Measurements from ENCODE around the gene GRAP. TPM values are rescaled to one million over a fixed set of nuclear protein-coding genes. Genes with fewer than 3 reads are reported as not detected.
"Not testable (repeated sequence)": the region's sequence is repeated elsewhere in the genome, so short reads cannot be mapped to it uniquely, and the experiment has no call there.

The GRAP gene
- total RNA-seq, 1 donor from 2014 or later, result 2.1 TPM

DNA sequence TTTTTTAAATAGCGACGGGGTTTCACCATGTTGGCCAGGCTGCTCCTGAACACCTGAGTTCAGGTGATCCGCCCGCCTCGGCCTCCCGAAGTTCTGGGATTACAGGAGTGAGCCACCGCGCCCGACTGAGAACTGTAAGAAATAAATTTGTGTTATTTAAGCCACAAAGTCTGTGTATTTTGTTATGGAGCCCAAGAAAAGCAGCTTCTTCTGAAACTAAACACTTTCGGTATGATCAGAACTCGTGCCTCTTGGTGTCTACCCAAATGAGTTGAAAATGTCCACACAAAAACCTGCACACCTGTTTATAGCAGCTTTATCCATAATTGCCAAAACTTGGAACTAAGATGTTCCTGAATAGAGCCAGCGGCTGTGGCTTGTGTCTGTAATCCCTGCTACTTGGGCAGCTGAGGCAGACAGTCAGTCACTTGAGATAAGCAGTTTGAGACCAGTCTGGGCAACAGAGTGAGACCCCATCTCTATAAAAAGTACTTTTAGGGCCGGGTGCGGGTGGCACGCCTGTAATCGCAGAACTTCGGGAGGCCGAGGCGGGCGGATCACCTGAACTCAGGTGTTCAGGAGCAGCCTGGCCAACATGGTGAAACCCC lies 16.1 kb upstream of the GRAP start:
- H3K27ac Mint-ChIP-seq (ENCODE audit: unreplicated experiment); H3K4me3 Mint-ChIP-seq; H3K36me3 Mint-ChIP-seq (ENCODE audit: low read depth); H3K27me3 Mint-ChIP-seq (ENCODE audit: low read depth); H3K4me1 Mint-ChIP-seq; H3K9me3 Mint-ChIP-seq; DNase-seq (ENCODE audit: low read depth, low spot score): not testable (repeated sequence)

DNA sequence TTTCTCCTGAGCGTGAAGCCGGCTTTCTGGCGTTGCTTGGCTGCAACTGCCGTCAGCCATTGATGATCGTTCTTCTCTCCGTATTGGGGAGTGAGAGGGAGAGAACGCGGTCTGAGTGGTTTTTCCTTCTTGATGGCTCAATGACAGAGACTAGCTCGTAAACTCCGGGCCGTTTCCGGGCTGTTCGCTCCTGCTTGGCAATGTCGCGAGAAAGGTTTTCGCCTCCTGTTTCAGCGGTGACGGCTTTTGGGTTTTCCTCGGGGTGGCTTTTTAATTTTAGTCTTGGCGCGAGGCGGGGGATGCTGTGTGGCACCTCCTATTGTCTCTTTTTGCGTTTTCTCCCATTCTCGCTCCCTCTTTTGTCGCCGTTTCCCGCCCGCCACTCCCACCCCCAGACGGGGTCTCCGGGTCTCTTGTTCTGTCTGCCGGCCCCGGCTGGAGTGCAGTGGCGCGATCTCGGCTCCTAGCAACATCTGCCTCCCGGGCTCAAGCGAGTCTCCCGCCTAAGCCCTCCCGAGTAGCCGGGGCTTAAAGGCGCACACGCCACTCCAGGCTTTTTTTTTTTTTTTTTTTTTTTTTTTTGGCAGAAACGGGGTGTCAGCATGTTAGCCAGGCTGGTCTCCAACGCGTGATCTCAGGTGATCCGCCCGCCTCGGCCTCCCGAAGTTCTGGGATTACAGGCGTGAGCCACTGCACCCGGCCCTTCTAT lies 15.4 kb upstream of the GRAP start:
- H3K36me3 Mint-ChIP-seq (ENCODE audit: low read depth); H3K4me1 Mint-ChIP-seq; H3K4me3 Mint-ChIP-seq; H3K27ac Mint-ChIP-seq (ENCODE audit: unreplicated experiment); H3K27me3 Mint-ChIP-seq (ENCODE audit: low read depth); H3K9me3 Mint-ChIP-seq: not testable (repeated sequence)
- DNase-seq (ENCODE audit: low read depth, low spot score), result peak; percentile 47

DNA sequence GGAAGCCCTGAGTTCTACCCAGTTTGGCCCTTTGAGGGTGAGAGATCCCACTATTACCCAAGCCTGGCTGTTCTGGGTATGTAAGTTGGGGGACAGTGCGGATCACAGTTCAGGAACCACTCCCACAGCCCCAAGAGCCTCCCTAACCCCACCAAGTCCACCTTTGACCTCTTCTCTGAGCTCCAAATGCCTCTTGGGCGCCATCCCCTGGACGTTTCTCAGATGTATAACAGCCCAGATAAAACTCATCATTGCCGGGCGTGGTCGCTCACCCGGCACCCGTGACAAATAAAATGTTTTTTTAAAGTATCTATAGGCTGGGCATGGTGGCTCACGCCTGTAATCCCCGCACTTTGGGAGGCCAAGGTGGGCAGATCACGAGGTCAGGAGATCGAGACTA lies 8.7 kb upstream of the GRAP start:
- H3K9me3 Mint-ChIP-seq; H3K36me3 Mint-ChIP-seq (ENCODE audit: low read depth); H3K4me3 Mint-ChIP-seq; H3K27ac Mint-ChIP-seq (ENCODE audit: unreplicated experiment); DNase-seq (ENCODE audit: low read depth, low spot score); H3K27me3 Mint-ChIP-seq (ENCODE audit: low read depth); H3K4me1 Mint-ChIP-seq: not testable (repeated sequence)

DNA sequence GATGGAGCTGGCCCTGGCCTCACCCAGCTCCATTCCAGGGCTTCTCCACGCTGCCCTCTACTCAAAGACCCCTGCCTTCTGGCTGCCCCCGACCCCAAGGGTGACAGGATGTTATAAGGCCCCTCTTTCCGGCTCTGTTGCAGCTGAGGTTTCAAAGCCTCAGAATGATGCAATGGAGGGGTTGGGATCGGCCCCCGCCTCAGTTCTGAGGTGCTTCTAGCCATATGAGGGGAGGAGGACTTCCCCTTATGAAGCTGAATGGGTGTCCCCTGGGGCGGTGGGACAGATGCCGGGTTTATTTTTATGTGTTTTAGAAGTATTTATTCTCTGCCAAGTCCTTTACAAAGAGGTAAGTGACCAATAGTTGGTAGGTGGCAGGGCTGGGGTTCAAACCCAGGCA lies 2.1 kb upstream of the GRAP start:
- H3K4me1 Mint-ChIP-seq; H3K27me3 Mint-ChIP-seq (ENCODE audit: low read depth); H3K4me3 Mint-ChIP-seq; DNase-seq (ENCODE audit: low read depth, low spot score); H3K9me3 Mint-ChIP-seq; H3K27ac Mint-ChIP-seq (ENCODE audit: unreplicated experiment); H3K36me3 Mint-ChIP-seq (ENCODE audit: low read depth): not testable (repeated sequence)

DNA sequence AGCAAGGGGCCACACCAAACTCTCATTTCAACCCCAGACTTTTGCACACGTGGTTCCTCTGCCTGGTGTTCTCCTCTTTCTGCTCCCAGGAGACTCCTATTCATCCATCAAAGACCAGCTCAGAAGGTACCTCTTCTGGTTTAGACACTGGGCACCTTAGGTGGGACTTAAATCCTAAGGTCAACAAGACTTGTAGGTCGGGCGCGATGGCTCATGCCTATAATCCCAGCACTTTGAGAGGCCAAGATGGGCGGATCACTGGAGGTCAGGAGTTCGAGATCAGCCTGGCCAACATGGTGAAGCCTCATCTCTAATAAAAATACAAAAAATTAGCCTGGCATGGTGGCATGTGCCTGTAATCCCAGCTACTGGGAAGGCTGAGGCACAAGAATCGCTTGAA lies 753 bp upstream of the GRAP start:
- H3K27me3 Mint-ChIP-seq (ENCODE audit: low read depth); H3K4me3 Mint-ChIP-seq; H3K36me3 Mint-ChIP-seq (ENCODE audit: low read depth); H3K9me3 Mint-ChIP-seq; DNase-seq (ENCODE audit: low read depth, low spot score); H3K4me1 Mint-ChIP-seq; H3K27ac Mint-ChIP-seq (ENCODE audit: unreplicated experiment): not testable (repeated sequence)

DNA sequence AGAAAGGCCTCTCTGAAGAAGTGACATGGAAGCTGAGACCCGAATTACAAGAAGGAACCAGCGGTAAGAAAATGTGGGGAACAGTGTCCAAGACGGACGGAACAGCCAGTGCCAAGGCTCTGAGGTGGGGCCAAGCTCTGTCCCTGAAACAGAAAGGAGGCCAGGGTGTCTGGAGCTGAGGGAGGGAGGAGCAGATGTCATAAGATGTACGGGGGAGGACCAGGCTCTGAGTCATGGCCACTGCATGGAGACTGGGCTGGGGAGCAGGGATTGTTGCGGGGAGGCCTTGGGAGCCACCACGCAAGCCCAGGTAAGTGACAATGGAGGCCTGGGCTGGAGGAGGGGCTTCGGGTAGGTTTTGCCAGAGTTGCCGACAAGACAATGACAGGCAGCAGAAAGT lies 2.1 kb downstream of the GRAP start:
- not testable (repeated sequence) for H3K9me3 Mint-ChIP-seq; H3K4me3 Mint-ChIP-seq; DNase-seq (ENCODE audit: low read depth, low spot score); H3K27ac Mint-ChIP-seq (ENCODE audit: unreplicated experiment); H3K27me3 Mint-ChIP-seq (ENCODE audit: low read depth); H3K36me3 Mint-ChIP-seq (ENCODE audit: low read depth); H3K4me1 Mint-ChIP-seq

DNA sequence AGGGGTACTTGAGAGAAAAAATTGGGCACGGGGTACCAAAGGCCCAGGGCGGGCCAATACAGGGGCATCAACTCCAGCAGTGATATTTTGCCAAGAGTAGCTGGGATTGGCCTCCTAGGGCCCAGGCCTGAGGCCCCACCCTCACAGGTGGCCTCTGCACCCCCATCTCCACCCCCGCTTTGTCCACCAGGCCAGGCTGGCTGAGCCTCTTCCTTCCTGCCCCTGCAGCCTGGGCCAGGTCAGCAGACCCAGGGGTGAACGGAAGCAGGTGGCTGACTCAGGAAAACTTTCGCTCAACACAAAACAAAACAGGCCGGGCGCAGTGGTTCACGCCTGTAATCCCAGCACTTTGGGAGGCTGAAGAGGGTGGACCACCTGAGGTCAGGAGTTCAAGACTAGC lies 3.7 kb downstream of the GRAP start:
- H3K27me3 Mint-ChIP-seq (ENCODE audit: low read depth); DNase-seq (ENCODE audit: low read depth, low spot score); H3K36me3 Mint-ChIP-seq (ENCODE audit: low read depth); H3K4me3 Mint-ChIP-seq; H3K27ac Mint-ChIP-seq (ENCODE audit: unreplicated experiment); H3K9me3 Mint-ChIP-seq; H3K4me1 Mint-ChIP-seq: not testable (repeated sequence)

DNA sequence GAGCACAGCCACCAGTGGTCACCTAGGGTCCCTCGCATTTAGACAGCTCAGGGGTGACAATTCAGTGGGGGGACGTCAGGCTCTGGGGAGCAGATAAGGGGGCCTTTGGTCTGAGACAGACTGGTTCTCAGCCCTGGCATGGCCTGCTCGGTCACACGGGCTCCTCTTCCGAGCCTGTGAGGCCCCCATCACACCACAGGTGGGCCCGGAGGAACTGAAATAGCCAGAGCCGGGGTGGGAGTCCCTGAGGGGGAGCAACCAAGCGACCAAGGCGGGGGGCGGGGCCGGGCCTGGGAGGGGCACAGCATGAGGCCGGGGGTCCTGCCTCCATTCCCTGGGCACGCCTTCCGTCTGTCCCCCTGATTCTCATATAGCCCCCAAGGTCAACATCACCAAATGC lies 4.4 kb downstream of the GRAP start:
- not testable (repeated sequence) for H3K4me3 Mint-ChIP-seq; H3K9me3 Mint-ChIP-seq; H3K36me3 Mint-ChIP-seq (ENCODE audit: low read depth)

DNA sequence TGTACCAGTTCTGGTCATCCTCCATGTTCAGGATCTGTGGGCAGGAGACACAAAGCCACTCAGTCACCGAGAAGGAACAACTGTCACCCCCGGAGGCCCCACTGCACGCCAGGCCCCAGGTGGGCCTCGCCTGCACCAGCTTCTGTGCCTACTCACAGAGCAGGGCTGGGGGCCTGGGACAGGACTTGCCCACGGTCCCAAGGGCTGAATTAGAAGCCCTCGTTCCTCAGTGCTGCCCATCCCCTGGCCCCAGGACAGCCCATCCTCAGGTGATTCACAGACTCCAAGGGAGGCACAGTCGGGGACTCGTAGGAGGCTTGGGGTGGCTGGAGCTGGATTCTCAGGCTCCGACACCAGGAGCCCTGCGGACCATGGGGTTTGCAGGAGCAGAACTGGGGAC lies 4.9 kb downstream of the GRAP start:
- not testable (repeated sequence) for H3K9me3 Mint-ChIP-seq; H3K27me3 Mint-ChIP-seq (ENCODE audit: low read depth); DNase-seq (ENCODE audit: low read depth, low spot score); H3K4me1 Mint-ChIP-seq; H3K36me3 Mint-ChIP-seq (ENCODE audit: low read depth); H3K27ac Mint-ChIP-seq (ENCODE audit: unreplicated experiment); H3K4me3 Mint-ChIP-seq

More for the DNA sequence above, 4.4 kb downstream of the GRAP start:
- H3K4me1 Mint-ChIP-seq; DNase-seq (ENCODE audit: low read depth, low spot score); H3K27me3 Mint-ChIP-seq (ENCODE audit: low read depth); H3K27ac Mint-ChIP-seq (ENCODE audit: unreplicated experiment): not testable (repeated sequence)

DNA sequence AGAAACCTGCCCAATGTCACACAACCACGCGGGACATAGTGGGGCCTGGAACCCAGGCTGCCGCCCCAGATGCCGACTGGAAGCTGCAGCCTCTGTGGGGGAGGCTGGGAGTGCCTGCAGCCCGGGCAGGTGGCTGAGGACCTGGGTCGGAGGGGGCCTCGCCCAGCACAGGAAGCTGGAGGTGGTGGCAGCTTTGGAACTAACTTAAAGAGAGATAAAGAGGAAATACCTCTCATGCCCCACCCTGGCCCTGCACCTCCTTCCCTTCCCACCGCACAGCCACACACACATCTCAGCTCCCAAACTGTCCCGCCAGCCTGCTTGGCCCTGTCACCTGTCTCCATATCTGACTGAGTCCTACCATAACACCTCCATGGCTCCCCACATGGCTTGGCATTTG lies 6.4 kb downstream of the GRAP start:
- H3K27ac Mint-ChIP-seq (ENCODE audit: unreplicated experiment); DNase-seq (ENCODE audit: low read depth, low spot score); H3K36me3 Mint-ChIP-seq (ENCODE audit: low read depth); H3K9me3 Mint-ChIP-seq; H3K4me1 Mint-ChIP-seq; H3K4me3 Mint-ChIP-seq; H3K27me3 Mint-ChIP-seq (ENCODE audit: low read depth): not testable (repeated sequence)

DNA sequence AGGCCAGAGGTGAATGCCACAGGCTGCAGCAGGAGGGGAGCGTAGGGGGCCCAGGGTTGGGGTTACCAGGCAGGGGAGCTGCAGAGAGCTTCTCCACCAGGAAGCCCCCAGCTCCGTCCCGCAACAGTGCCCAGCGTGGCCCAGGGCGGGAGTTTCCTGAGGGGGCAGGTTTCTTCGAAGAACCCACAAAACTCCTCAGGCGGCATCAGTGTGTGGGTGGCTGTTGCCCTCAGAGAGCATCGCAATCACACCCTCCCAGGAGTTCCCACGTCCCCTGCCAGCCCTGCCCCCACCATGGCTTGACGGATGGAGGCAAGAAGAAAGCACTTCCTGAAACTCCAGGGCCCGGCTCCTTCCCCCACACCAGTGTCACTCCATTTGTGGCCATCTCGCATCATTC lies 8.0 kb downstream of the GRAP start:
- H3K27ac Mint-ChIP-seq (ENCODE audit: unreplicated experiment); H3K4me3 Mint-ChIP-seq; H3K4me1 Mint-ChIP-seq; H3K9me3 Mint-ChIP-seq; H3K36me3 Mint-ChIP-seq (ENCODE audit: low read depth); H3K27me3 Mint-ChIP-seq (ENCODE audit: low read depth); DNase-seq (ENCODE audit: low read depth, low spot score): not testable (repeated sequence)

DNA sequence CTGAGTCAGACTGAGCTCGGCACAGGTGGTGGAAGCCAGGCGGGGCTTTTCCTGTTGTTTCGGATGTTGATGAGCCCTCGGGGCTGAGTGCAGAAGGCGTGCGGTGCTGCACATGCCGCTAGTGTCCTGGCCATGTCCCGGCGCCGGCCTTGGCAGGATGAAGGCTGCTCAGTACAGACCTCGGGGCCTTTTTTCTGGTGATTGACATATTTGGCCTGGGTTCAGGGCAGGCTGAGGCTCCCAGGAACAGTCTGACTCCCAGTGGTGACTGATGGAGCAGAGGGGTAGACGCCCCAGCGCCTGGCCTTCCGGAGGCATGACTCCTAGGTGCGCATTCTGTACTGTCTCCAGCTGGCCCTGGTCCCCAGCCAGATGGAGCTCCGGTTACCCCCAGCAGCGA lies 8.8 kb downstream of the GRAP start:
- H3K27me3 Mint-ChIP-seq (ENCODE audit: low read depth); H3K4me1 Mint-ChIP-seq; H3K36me3 Mint-ChIP-seq (ENCODE audit: low read depth); H3K27ac Mint-ChIP-seq (ENCODE audit: unreplicated experiment); H3K4me3 Mint-ChIP-seq; DNase-seq (ENCODE audit: low read depth, low spot score); H3K9me3 Mint-ChIP-seq: not testable (repeated sequence)

DNA sequence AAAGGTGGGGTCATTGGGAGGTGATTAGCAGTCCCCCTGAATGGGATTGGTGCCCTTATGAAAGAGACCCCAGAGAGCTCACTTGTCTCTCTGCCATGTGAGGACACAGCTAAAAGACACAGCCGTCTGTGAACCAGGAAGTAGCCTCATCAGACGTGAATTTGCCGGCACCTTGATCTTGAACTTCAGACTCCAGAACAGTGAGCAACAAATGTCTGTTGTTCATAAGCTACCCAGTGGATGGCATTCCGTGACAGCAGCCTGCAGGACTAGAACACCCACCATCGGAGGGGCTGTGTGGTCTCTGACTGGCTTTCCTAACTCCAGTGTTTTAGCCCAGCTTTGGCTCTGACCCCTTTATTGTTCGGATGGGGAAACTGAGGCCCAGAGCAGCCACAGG lies 9.2 kb downstream of the GRAP start:
- not testable (repeated sequence) for H3K4me3 Mint-ChIP-seq; H3K27ac Mint-ChIP-seq (ENCODE audit: unreplicated experiment); H3K4me1 Mint-ChIP-seq; DNase-seq (ENCODE audit: low read depth, low spot score); H3K27me3 Mint-ChIP-seq (ENCODE audit: low read depth); H3K9me3 Mint-ChIP-seq; H3K36me3 Mint-ChIP-seq (ENCODE audit: low read depth)

DNA sequence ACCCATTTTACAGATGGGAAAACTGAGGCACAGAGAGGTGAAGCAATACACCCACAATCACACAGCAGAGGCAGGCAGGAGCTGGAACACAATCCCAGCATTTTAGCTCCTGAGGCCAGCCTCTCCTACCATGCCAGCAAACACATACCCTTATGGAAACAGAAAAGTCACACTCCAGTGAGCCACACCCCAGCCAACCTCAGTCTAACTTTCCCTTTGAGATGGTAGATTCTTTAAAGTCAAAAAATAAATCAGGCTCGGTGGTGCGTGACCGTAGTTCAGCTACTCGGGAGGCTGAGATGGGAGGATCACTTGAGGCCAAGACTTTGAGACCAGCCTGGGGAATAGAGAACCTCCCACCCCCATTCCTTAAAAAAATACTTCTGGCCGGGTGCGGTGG lies 10.6 kb downstream of the GRAP start:
- DNase-seq (ENCODE audit: low read depth, low spot score); H3K4me3 Mint-ChIP-seq; H3K9me3 Mint-ChIP-seq; H3K36me3 Mint-ChIP-seq (ENCODE audit: low read depth); H3K27me3 Mint-ChIP-seq (ENCODE audit: low read depth); H3K4me1 Mint-ChIP-seq; H3K27ac Mint-ChIP-seq (ENCODE audit: unreplicated experiment): not testable (repeated sequence)
